ENCODE data around the gene CHRM3.

DNA sequence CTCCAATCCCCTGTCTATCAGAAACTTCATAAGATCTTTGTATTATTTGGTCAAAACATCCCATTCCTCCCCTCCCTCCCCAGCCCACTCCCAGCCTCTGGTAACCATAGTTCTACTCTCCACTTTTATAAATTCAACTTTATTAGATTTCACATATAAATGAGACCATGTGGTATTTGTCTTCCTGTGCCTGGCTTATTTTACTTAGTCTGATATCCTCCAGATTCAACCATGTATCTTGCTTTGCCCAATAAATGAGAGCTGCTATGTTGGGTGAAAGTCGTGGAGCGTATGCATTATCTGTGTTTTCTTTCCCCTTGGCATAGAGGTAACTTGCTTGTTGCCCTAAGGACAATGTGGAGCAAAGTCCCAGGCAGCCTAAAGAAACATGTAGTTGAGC, 28.5 kb upstream of the CHRM3 start:
- TF ChIP-seq POLR2A (IDR thresholded peaks at IDR 0.05) (no peak), EP300 (IDR thresholded peaks at IDR 0.05) (no peak)
- TF ChIP-seq, protein P1, sequence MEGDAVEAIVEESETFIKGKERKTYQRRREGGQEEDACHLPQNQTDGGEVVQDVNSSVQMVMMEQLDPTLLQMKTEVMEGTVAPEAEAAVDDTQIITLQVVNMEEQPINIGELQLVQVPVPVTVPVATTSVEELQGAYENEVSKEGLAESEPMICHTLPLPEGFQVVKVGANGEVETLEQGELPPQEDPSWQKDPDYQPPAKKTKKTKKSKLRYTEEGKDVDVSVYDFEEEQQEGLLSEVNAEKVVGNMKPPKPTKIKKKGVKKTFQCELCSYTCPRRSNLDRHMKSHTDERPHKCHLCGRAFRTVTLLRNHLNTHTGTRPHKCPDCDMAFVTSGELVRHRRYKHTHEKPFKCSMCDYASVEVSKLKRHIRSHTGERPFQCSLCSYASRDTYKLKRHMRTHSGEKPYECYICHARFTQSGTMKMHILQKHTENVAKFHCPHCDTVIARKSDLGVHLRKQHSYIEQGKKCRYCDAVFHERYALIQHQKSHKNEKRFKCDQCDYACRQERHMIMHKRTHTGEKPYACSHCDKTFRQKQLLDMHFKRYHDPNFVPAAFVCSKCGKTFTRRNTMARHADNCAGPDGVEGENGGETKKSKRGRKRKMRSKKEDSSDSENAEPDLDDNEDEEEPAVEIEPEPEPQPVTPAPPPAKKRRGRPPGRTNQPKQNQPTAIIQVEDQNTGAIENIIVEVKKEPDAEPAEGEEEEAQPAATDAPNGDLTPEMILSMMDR (IDR thresholded peaks at IDR 0.05) = no peak
